ENCODE data around the gene PRKAG3.

- TF ChIP-seq, protein P1, sequence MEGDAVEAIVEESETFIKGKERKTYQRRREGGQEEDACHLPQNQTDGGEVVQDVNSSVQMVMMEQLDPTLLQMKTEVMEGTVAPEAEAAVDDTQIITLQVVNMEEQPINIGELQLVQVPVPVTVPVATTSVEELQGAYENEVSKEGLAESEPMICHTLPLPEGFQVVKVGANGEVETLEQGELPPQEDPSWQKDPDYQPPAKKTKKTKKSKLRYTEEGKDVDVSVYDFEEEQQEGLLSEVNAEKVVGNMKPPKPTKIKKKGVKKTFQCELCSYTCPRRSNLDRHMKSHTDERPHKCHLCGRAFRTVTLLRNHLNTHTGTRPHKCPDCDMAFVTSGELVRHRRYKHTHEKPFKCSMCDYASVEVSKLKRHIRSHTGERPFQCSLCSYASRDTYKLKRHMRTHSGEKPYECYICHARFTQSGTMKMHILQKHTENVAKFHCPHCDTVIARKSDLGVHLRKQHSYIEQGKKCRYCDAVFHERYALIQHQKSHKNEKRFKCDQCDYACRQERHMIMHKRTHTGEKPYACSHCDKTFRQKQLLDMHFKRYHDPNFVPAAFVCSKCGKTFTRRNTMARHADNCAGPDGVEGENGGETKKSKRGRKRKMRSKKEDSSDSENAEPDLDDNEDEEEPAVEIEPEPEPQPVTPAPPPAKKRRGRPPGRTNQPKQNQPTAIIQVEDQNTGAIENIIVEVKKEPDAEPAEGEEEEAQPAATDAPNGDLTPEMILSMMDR (IDR thresholded peaks at IDR 0.05; ENCODE audit: poor library complexity) = no peak
- no peak for TF ChIP-seq EZH2phosphoT487 (IDR thresholded peaks at IDR 0.05; ENCODE audit: low read depth, severe bottlenecking, unreplicated experiment)
These were observed 16.0 kb downstream of the PRKAG3 start for GRCh38 chr2:218815649-218816048.
